GM23338 (cell line): ENCODE data around the gene SLC10A3. TPM values are rescaled to one million over a fixed set of nuclear protein-coding genes. Genes with fewer than 3 reads are reported as not detected.

Experiments
- ATAC-seq: fragments of 200-7000 bp; cut with Tn5 transposase; 3 replicates; pipeline ENCODE4 v1.9.1; 2020
- DNase-seq: peaks from one replicate; pipeline ENCODE4 v3.0.0-alpha.2; 2015; ENCODE audit warnings: low spot score
- H2AFZ ChIP-seq: fragments of 200-600 bp; sonication (generic); 2 replicates; pipeline ENCODE4 v1.8.0; 2016; ENCODE audit warnings: antibody characterized with exemption, mild to moderate bottlenecking, moderate library complexity
- H3F3A ChIP-seq: fragments of 200-600 bp; sonication (generic); replicated peaks from 2 replicates; pipeline ENCODE4 v1.8.0; 2017; ENCODE audit warnings: antibody characterized with exemption, mixed run types, low read depth
- H3K27ac ChIP-seq: fragments of 200-600 bp; sonication (generic); 2 replicates; pipeline ENCODE4 v1.6.1; 2016; ENCODE audit warnings: low read depth
- H3K27me3 ChIP-seq: fragments of 200-600 bp; sonication (generic); 2 replicates; pipeline ENCODE4 v1.8.0; 2016; ENCODE audit warnings: mild to moderate bottlenecking, mixed run types, moderate library complexity; ENCODE audit not compliant: insufficient read depth
- H3K36me3 ChIP-seq: fragments of 200-600 bp; sonication (generic); 2 replicates; pipeline ENCODE4 v1.8.0; 2016; ENCODE audit warnings: mild to moderate bottlenecking; ENCODE audit not compliant: insufficient read depth
- H3K4me1 ChIP-seq: fragments of 200-600 bp; sonication (generic); 2 replicates; pipeline ENCODE4 v1.8.0; 2016; ENCODE audit warnings: mild to moderate bottlenecking, moderate library complexity; ENCODE audit not compliant: insufficient read depth
- H3K4me2 ChIP-seq: fragments of 200-600 bp; sonication (generic); 2 replicates; pipeline ENCODE4 v1.7.1; 2017; ENCODE audit warnings: mixed run types
- H3K4me3 ChIP-seq: fragments of 200-600 bp; sonication (generic); 2 replicates; pipeline ENCODE4 v1.6.1; 2016; ENCODE audit warnings: mixed run types
- H3K79me2 ChIP-seq: fragments of 200-600 bp; sonication (generic); replicated peaks from 2 replicates; pipeline ENCODE4 v1.8.0; 2017; ENCODE audit warnings: mild to moderate bottlenecking; ENCODE audit not compliant: insufficient read depth
- H3K9me2 ChIP-seq: fragments of 200-600 bp; sonication (generic); 2 replicates; pipeline ENCODE4 v1.8.0; 2017; ENCODE audit not compliant: insufficient read depth
- H4K20me1 ChIP-seq: fragments of 200-600 bp; sonication (generic); replicated peaks from 2 replicates; pipeline ENCODE4 v1.8.0; 2017; ENCODE audit warnings: mild to moderate bottlenecking; ENCODE audit not compliant: insufficient read depth
- H3K27ac Mint-ChIP-seq: 2 replicates; pipeline ENCODE4 v1.8.0; 2020; ENCODE audit warnings: inconsistent platforms, mild to moderate bottlenecking, moderate library complexity, mixed read lengths
- H3K27me3 Mint-ChIP-seq: 3 replicates; pipeline ENCODE4 v1.8.0; 2022; ENCODE audit warnings: low read depth, mild to moderate bottlenecking, moderate library complexity, mixed read lengths, inconsistent platforms; ENCODE audit not compliant: insufficient read depth, poor library complexity
- H3K36me3 Mint-ChIP-seq: 3 replicates; pipeline ENCODE4 v1.8.0; 2021; ENCODE audit warnings: low read depth, mild to moderate bottlenecking, inconsistent platforms, moderate library complexity, mixed read lengths
- H3K4me1 Mint-ChIP-seq: 3 replicates; pipeline ENCODE4 v1.8.0; 2020; ENCODE audit warnings: mild to moderate bottlenecking, inconsistent platforms, mixed read lengths
- H3K4me3 Mint-ChIP-seq: 3 replicates; pipeline ENCODE4 v1.8.0; 2021; ENCODE audit warnings: moderate library complexity, mild to moderate bottlenecking, inconsistent platforms, mixed read lengths
- H3K9me3 Mint-ChIP-seq: 3 replicates; pipeline ENCODE4 v1.8.0; 2020; ENCODE audit warnings: moderate library complexity, mild to moderate bottlenecking, inconsistent platforms, mixed read lengths
- CREB1 ChIP-seq: fragments of 250-450 bp; sonication (Bioruptor Pico); IDR thresholded peaks from 2 replicates; pipeline ENCODE4 v1.5.0; 2020; ENCODE audit warnings: low read depth, mild to moderate bottlenecking, moderate library complexity
- EZH2phosphoT487 ChIP-seq: fragments of 200-600 bp; sonication (generic); IDR thresholded peaks from one replicate; pipeline ENCODE4 v1.8.1; 2018; ENCODE audit warnings: antibody characterized with exemption; ENCODE audit not compliant: unreplicated experiment
- JUNB ChIP-seq: IDR thresholded peaks from one replicate; pipeline ENCODE4 v1.6.1; 2016; ENCODE audit warnings: antibody characterized with exemption; ENCODE audit not compliant: unreplicated experiment
- NANOG ChIP-seq: IDR thresholded peaks from 2 replicates; pipeline ENCODE4 v1.6.1; 2016; ENCODE audit warnings: antibody characterized with exemption, borderline replicate concordance
- polyA plus RNA-seq: library from polyadenylated mRNA; unstranded; fragments of >200 nt; fragmentation: Nextera tagmentation; extraction: Ambion mirVana; gene quantifications from 2 replicates; pipeline ENCODE4 v1.2.1, GENCODE V29; 2016
- total RNA-seq: library from RNA; depleted of rRNA; stranded (reverse); fragments of >200 nt; shearing (Covaris generic); gene quantifications from 2 replicates; pipeline ENCODE4 v1.2.3, GENCODE V29; 2014
- TF ChIP-seq, protein P1 (sequence below): fragments of 250-450 bp; sonication (Bioruptor Pico); IDR thresholded peaks from 2 replicates; pipeline ENCODE4 v1.5.0; 2020; ENCODE audit warnings: mild to moderate bottlenecking, moderate library complexity
- TF ChIP-seq, protein P2 (sequence below): IDR thresholded peaks from one replicate; pipeline ENCODE4 v1.6.1; 2018; ENCODE audit warnings: antibody characterized with exemption; ENCODE audit not compliant: unreplicated experiment
- TF ChIP-seq, protein P3 (sequence below): IDR thresholded peaks from 2 replicates; pipeline ENCODE4 v1.6.1; 2016; ENCODE audit warnings: antibody characterized with exemption

The SLC10A3 gene
- total and polyA plus RNA-seq, 2 experiments from 2014 or later, result 7.6 to 17.6 TPM

DNA sequence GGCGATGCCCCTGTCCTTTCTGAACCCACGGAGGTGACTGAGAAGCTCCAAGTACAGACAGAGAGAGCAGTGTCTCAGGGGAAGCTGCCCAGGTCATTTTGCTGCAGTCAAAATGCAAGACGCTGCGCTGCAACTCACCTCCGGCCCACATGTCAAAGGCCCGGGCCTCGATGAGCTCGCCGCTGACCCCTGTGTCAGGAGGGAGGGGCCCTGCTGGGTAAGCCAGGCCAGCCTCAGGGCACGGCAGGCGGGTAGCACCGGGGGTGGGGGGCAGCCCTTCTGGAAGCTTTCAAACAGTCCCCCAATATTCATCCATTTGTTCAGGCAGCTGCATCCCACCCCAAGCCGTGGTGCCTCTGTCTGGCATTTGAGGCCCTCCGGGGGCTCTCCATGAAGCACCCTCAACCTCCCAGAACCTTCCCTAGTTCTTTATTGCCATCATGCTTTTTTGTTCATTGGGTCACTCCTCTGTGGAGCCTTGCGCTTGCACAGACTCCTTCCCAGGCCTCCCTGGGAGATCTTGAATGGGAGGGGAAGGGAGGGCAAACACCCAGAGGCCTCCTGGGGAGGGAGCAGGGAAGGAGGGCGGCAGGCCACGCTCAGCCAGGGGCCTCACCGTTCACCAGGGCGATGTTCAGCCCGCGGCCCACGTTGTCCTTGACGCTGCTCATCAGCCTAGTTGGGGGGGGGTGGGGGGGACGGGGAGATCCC lies 17.4 kb upstream of the SLC10A3 start (continued):
- TF ChIP-seq, protein P1, sequence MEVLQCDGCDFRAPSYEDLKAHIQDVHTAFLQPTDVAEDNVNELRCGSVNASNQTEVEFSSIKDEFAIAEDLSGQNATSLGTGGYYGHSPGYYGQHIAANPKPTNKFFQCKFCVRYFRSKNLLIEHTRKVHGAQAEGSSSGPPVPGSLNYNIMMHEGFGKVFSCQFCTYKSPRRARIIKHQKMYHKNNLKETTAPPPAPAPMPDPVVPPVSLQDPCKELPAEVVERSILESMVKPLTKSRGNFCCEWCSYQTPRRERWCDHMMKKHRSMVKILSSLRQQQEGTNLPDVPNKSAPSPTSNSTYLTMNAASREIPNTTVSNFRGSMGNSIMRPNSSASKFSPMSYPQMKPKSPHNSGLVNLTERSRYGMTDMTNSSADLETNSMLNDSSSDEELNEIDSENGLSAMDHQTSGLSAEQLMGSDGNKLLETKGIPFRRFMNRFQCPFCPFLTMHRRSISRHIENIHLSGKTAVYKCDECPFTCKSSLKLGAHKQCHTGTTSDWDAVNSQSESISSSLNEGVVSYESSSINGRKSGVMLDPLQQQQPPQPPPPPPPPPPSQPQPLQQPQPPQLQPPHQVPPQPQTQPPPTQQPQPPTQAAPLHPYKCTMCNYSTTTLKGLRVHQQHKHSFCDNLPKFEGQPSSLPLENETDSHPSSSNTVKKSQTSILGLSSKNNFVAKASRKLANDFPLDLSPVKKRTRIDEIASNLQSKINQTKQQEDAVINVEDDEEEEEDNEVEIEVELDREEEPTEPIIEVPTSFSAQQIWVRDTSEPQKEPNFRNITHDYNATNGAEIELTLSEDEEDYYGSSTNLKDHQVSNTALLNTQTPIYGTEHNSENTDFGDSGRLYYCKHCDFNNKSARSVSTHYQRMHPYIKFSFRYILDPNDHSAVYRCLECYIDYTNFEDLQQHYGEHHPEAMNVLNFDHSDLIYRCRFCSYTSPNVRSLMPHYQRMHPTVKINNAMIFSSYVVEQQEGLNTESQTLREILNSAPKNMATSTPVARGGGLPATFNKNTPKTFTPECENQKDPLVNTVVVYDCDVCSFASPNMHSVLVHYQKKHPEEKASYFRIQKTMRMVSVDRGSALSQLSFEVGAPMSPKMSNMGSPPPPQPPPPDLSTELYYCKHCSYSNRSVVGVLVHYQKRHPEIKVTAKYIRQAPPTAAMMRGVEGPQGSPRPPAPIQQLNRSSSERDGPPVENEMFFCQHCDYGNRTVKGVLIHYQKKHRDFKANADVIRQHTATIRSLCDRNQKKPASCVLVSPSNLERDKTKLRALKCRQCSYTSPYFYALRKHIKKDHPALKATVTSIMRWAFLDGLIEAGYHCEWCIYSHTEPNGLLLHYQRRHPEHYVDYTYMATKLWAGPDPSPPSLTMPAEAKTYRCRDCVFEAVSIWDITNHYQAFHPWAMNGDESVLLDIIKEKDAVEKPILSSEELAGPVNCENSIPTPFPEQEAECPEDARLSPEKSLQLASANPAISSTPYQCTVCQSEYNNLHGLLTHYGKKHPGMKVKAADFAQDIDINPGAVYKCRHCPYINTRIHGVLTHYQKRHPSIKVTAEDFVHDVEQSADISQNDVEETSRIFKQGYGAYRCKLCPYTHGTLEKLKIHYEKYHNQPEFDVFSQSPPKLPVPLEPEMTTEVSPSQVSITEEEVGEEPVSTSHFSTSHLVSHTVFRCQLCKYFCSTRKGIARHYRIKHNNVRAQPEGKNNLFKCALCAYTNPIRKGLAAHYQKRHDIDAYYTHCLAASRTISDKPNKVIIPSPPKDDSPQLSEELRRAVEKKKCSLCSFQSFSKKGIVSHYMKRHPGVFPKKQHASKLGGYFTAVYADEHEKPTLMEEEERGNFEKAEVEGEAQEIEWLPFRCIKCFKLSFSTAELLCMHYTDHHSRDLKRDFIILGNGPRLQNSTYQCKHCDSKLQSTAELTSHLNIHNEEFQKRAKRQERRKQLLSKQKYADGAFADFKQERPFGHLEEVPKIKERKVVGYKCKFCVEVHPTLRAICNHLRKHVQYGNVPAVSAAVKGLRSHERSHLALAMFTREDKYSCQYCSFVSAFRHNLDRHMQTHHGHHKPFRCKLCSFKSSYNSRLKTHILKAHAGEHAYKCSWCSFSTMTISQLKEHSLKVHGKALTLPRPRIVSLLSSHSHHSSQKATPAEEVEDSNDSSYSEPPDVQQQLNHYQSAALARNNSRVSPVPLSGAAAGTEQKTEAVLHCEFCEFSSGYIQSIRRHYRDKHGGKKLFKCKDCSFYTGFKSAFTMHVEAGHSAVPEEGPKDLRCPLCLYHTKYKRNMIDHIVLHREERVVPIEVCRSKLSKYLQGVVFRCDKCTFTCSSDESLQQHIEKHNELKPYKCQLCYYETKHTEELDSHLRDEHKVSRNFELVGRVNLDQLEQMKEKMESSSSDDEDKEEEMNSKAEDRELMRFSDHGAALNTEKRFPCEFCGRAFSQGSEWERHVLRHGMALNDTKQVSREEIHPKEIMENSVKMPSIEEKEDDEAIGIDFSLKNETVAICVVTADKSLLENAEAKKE (CRISPR knock-in tag), result no peak
- no peak for TF ChIP-seq NANOG

DNA sequence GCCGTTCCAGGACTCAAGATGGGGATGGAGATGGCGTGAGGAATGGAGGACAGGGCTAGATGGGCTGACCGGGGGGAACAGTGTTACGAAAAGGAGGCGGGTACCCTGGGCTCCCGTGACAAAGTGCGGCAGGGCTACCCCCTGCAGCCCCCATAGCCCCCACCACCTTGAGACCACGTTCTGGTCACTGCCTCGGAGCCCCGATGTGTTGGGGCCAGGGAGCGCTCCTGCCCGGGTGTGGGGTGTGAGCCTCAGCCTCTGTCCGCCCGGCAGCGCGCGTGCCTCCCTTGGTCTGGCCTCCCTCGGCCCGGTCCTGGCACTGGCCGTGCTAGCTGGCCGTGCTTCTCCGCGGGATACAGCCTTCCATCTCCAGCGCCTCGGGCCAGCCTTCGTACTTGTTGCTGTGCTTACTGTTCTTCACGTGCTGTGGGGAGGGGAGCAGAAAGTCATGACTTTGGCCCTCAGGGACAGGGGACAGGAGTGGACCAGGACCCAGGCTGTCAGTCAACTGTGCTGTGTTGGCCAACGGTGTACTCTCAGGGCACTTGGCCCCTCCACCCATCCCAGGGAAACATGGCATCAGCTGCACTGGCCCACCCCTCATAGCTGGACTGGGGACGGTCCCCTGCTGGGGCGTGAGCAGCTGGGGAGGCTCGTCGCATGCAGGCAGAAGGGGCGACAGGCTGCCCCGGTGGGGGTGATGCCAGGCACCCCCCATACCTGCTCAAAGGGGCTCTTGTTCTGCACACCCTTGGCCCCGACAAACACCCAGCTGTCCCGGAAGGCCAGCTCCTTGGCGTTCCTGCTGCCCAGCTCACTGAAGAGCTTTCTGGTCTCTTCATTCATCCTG lies 16.3 kb upstream of the SLC10A3 start:
- DNase-seq, result no peak
- Histone ChIP-seq H2AFZ (no peak overlapping the region), H3K4me2 (no peak overlapping the region), H3K27ac (no peak overlapping the region), H3K79me2 (no peaks in the 10 kb centered on the region), H3K4me1 (no peaks in the 10 kb centered on the region), H4K20me1 (no peaks in the 10 kb centered on the region), H3K9me2 (no peaks in the 10 kb centered on the region), H3K36me3 (no peaks in the 10 kb centered on the region), H3F3A (no peaks in the 10 kb centered on the region), H3K4me3 (no peak overlapping the region), H3K27me3 (no peaks in the 10 kb centered on the region)
- H3K27ac Mint-ChIP-seq, result no peak overlapping the region
- H3K9me3 Mint-ChIP-seq, result no peaks in the 10 kb centered on the region
- no peak for ATAC-seq
- no peaks in the 10 kb centered on the region for H3K27me3 Mint-ChIP-seq
- H3K4me3 Mint-ChIP-seq, result no peak overlapping the region
- H3K36me3 Mint-ChIP-seq, result peaks cover 13% of the 10 kb centered on the region; the same call in 2 of the 3 replicates
- no peaks in the 10 kb centered on the region for H3K4me1 Mint-ChIP-seq
- TF ChIP-seq EZH2phosphoT487 (no peak), CREB1 (no peak), NANOG (no peak), JUNB (no peak)
- TF ChIP-seq, protein P2, sequence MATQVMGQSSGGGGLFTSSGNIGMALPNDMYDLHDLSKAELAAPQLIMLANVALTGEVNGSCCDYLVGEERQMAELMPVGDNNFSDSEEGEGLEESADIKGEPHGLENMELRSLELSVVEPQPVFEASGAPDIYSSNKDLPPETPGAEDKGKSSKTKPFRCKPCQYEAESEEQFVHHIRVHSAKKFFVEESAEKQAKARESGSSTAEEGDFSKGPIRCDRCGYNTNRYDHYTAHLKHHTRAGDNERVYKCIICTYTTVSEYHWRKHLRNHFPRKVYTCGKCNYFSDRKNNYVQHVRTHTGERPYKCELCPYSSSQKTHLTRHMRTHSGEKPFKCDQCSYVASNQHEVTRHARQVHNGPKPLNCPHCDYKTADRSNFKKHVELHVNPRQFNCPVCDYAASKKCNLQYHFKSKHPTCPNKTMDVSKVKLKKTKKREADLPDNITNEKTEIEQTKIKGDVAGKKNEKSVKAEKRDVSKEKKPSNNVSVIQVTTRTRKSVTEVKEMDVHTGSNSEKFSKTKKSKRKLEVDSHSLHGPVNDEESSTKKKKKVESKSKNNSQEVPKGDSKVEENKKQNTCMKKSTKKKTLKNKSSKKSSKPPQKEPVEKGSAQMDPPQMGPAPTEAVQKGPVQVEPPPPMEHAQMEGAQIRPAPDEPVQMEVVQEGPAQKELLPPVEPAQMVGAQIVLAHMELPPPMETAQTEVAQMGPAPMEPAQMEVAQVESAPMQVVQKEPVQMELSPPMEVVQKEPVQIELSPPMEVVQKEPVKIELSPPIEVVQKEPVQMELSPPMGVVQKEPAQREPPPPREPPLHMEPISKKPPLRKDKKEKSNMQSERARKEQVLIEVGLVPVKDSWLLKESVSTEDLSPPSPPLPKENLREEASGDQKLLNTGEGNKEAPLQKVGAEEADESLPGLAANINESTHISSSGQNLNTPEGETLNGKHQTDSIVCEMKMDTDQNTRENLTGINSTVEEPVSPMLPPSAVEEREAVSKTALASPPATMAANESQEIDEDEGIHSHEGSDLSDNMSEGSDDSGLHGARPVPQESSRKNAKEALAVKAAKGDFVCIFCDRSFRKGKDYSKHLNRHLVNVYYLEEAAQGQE, result no peak
- TF ChIP-seq, protein P3, sequence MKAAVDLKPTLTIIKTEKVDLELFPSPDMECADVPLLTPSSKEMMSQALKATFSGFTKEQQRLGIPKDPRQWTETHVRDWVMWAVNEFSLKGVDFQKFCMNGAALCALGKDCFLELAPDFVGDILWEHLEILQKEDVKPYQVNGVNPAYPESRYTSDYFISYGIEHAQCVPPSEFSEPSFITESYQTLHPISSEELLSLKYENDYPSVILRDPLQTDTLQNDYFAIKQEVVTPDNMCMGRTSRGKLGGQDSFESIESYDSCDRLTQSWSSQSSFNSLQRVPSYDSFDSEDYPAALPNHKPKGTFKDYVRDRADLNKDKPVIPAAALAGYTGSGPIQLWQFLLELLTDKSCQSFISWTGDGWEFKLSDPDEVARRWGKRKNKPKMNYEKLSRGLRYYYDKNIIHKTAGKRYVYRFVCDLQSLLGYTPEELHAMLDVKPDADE, result no peak
